ENCODE measurements around the gene HECTD4. TPM values are rescaled to one million over a fixed set of nuclear protein-coding genes. Genes with fewer than 3 reads are reported as not detected.
A peak's percentile ranks its signal among the peaks of the same experiment; 100 is the strongest.
"Not testable (repeated sequence)": the region's sequence is repeated elsewhere in the genome, so short reads cannot be mapped to it uniquely, and the experiment has no call there.

The HECTD4 gene
- total RNA-seq, 2 donors from 2014 or later = 23.3 to 45.2 TPM

DNA sequence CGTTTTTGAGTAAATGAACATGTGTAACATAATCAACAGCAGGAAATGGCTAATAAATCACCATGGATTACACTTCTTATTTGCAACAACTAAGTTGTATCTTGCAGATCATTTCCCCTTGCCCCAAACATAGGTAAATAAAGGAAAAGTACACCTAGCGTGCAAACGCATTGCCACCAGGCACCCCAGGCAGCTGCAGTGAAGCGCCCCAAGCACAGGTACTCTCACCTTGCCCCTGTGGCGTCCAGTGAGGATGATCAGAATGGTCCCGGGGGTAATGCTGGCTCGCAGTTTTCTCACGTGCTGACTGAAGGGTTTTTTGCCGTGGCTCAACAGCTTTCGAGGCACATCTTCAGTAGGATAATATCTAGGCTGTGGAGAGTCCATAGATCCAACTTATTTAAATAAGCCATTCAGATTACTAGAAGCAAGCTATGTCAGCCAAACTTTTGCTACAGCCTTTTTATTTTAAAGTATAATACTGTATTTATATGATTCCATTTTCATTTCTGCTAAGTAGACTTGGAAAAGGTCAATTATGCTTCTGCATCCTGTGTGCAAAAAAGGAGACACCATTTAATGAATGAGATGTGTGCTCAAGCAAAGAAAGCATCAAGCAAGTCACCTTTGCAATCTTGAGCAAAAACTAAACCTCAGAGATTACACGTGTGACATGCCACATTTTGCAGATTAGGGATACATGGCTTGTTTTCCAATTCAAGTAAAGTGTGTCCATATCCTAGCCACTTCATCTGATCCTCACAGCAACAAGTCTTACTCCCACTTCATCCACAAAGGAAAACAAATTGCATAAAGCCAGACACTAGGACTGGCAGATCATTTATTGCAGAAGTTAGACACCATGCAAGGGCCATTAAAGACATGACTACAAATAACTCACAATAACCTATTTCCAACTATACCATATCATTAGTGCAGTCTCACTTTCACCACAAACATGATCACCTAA lies 24.6 kb upstream of the HECTD4 start:
- Histone ChIP-seq H3K4me1 (peaks cover 19% of the 10 kb centered on the region), H3K9me3 (no peaks in the 10 kb centered on the region), H3K27me3 (no peaks in the 10 kb centered on the region), H3K27ac (peak overlapping the region in 1 of 4 donors; percentile 19), H3K4me3 (no peak overlapping the region), H3K36me3 (replicated peaks in 1 of 2; ENCODE audit: insufficient read depth in 1 of 2, low read depth in 2 of 2) (peaks cover 7 to 25% of the 10 kb centered on the region in 2 donors)
- TF ChIP-seq POLR2A (IDR thresholded peaks at IDR 0.05) = no peak
- TF ChIP-seq CTCF (IDR thresholded peaks at IDR 0.05) = no peak
- WGBS, 2 donors = 72 to 77% methylated on average over 11 of the region's 11 CpGs
- intact Hi-C loops (cut with DNase I) = no loop called here
- DNase-seq = no peak
- ATAC-seq = no peak

DNA sequence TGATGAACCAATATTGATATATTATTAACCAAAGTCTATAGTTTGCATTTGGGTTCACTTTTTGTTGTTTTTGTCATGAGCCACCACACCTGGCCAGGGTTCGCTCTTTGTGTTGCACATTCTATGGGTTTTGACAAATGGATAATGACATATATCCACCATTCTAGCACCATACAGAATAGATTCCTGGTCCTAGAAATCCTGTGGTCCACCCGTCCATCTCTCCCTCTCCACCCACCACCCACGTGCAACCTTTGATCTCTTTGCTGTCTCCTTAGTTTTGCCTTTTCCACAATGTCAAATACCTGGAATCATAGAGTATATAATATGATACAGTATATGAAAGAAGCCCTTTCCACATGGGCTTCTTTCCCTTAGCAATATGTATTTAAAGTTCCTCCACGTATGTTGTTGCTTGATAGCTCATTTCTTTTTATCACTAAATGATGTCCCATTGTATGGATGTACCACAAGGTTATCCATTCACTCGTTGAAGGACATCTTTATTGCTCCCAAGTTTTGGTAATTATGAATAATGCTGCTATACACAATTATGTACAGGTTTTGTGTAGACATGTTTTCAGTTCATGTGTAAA lies 19.8 kb upstream of the HECTD4 start:
- intact Hi-C loops (cut with DNase I) = no loop called here
- ATAC-seq (no peak), DNase-seq (no peak)
- Histone ChIP-seq H3K27me3 (no peaks in the 10 kb centered on the region), H3K36me3 (replicated peaks in 1 of 2; ENCODE audit: insufficient read depth in 1 of 2, low read depth in 2 of 2) (peaks cover 7 to 21% of the 10 kb centered on the region in 2 donors), H3K9me3 (no peaks in the 10 kb centered on the region), H3K27ac (no peak overlapping the region), H3K4me3 (no peak overlapping the region), H3K4me1 (peaks cover 1% of the 10 kb centered on the region)
- WGBS, 2 donors = 41 to 43% methylated on average over 5 of the region's 5 CpGs
- TF ChIP-seq POLR2A (IDR thresholded peaks at IDR 0.05) (no peak), CTCF (IDR thresholded peaks at IDR 0.05) (no peak)

DNA sequence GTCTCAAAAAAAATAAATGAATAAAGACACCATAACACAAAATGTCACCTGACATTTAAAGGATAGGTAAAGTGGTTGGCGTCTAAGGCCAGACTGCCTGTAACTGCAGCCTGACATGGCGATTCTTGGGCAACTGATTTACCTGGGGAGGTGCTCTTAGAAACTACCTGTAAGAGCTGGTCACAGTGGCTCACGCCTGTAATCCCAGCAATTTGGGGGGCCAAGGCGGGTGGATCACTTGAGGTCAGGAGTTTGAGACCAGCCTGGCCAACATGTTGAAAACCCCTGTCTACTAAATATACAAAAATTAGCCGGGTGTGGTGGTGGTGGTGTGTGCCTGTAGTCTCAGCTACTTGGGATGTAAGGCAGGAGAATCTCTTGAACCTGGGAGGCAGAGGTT lies 18.8 kb upstream of the HECTD4 start:
- no peak for ATAC-seq
- Histone ChIP-seq H3K36me3 (replicated peaks in 1 of 2; ENCODE audit: insufficient read depth in 1 of 2, low read depth in 2 of 2) (peaks cover 0 to 16% of the 10 kb centered on the region in 2 donors), H3K27me3 (no peaks in the 10 kb centered on the region), H3K27ac (no peak overlapping the region), H3K4me1 (no peaks in the 10 kb centered on the region), H3K9me3 (no peaks in the 10 kb centered on the region), H3K4me3 (no peak overlapping the region)
- WGBS, 2 donors = 88 to 90% methylated on average over 3 to 5 of the region's 5 CpGs
- DNase-seq = no peak
- intact Hi-C loops (cut with DNase I) = no loop called here
- TF ChIP-seq CTCF (IDR thresholded peaks at IDR 0.05) (no peak), POLR2A (IDR thresholded peaks at IDR 0.05) (no peak)

DNA sequence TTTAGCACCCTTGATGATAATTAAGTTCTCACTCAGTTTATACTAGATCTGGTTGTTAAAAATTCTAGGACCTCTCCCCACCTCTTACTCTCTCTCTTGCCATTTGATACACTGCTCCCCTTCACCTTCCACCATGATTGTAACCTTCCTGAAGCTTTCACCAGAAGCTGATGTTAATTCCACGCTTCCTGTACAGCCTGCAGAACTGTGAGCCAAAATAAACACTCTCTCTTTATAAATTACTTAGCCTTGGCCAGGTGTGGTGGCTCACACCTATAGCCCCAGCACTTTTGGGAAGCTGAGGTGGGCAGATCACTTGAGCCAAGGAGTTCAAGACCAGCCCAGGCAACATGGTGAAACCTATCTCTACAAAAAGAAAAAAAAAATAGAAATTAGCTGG lies 11.1 kb upstream of the HECTD4 start:
- no peak for DNase-seq
- H3K9me3 ChIP-seq = no peaks in the 10 kb centered on the region
- no peak overlapping the region for H3K27ac ChIP-seq
- no peaks in the 10 kb centered on the region for H3K27me3 ChIP-seq
- intact Hi-C loops (cut with DNase I) = no loop called here
- H3K4me3 ChIP-seq = no peak overlapping the region
- ATAC-seq = no peak
- H3K36me3 ChIP-seq (replicated peaks in 1 of 2; ENCODE audit: insufficient read depth in 1 of 2, low read depth in 2 of 2) = no peaks in the 10 kb centered on the region
- 38 to 59% methylated on average over 1 of the region's 1 CpG for WGBS, 2 donors
- no peak for TF ChIP-seq CTCF (IDR thresholded peaks at IDR 0.05)
- no peaks in the 10 kb centered on the region for H3K4me1 ChIP-seq

DNA sequence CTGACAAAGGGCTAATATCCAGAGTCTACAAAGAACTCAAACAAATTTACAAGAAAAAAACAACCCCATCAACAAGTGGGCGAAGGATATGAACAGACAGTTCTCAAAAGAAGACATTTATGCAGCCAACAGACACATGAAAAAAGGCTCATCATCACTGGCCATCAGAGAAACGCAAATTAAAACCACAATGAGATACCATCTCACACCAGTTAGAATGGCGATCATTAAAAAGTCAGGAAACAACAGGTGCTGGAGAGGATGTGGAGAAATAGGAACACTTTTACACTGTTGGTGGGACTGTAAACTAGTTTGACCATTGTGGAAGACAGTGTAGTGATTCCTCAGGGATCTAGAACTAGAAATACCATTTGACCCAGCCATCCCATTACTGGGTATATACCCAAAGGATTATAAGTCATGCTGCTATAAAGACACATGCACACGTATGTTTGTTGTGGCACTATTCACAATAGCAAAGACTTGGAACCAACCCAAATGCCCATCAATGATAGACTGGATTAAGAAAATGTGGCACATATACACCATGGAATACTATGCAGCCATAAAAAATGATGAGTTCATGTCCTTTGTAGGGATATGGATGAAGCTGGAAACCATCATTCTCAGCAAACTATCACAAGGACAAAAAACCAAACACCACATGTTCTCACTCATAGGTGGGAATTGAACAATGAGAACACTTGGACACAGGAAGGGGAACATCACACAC lies 7.9 kb upstream of the HECTD4 start:
- 87 to 91% methylated on average over 3 of the region's 4 CpGs for WGBS, 2 donors
- DNase-seq; ATAC-seq; H3K9me3 ChIP-seq; H3K27ac ChIP-seq; H3K4me3 ChIP-seq; H3K27me3 ChIP-seq; H3K4me1 ChIP-seq; H3K36me3 ChIP-seq (replicated peaks in 1 of 2; ENCODE audit: insufficient read depth in 1 of 2, low read depth in 2 of 2): not testable (repeated sequence)
- intact Hi-C loops (cut with DNase I) = loop anchor here (10.0 kb wide), 1 partner anchor 195 kb away; no protein-coding TSS in a partner anchor

Measured in body of pancreas (tissue), 4 donors.